ENCODE measurements around the gene FAM78A.

- TF ChIP-seq POLR2AphosphoS5 (IDR thresholded peaks at IDR 0.05) = no peak
- TF ChIP-seq CTCF (IDR thresholded peaks at IDR 0.05) = no peak
- TF ChIP-seq POLR2A (IDR thresholded peaks at IDR 0.05) = no peak
- no peak for TF ChIP-seq EP300 (IDR thresholded peaks at IDR 0.05)
These were observed 32.7 kb upstream of the FAM78A start for GRCh38 chr9:131308906-131309529.
